Calu3 (cell line): ENCODE measurements around the gene TP53I13. TPM values are rescaled to one million over a fixed set of nuclear protein-coding genes. Genes with fewer than 3 reads are reported as not detected.

Experiments
- BruUV-seq: library from RNA; stranded (reverse); fragments of 400-500 nt; replicated peaks from 2 replicates; lab custom pipeline; 2021; lab: Mats Ljungman, UMichigan
- CTCF ChIA-PET: fragments of 300-600 bp; sonication (Branson Sonifier 250); formaldehyde crosslinking; loops from one replicate; lab custom pipeline; 2022; ENCODE audit warnings: antibody characterized with exemption; lab: Charles Lee
- DNase-seq: peaks from one replicate; pipeline ENCODE4 v3.0.0; 2022
- H3K27ac Mint-ChIP-seq: one replicate; pipeline ENCODE4 v1.8.0; 2022; ENCODE audit warnings: mixed read lengths; ENCODE audit not compliant: unreplicated experiment
- H3K27me3 Mint-ChIP-seq: one replicate; pipeline ENCODE4 v1.8.0; 2022; ENCODE audit warnings: mixed read lengths; ENCODE audit not compliant: unreplicated experiment
- H3K36me3 Mint-ChIP-seq: one replicate; pipeline ENCODE4 v1.8.0; 2022; ENCODE audit warnings: mild to moderate bottlenecking, moderate library complexity, mixed read lengths; ENCODE audit not compliant: insufficient read depth, unreplicated experiment
- H3K4me1 Mint-ChIP-seq: one replicate; pipeline ENCODE4 v1.8.0; 2022; ENCODE audit warnings: mild to moderate bottlenecking, low read depth, mixed read lengths; ENCODE audit not compliant: unreplicated experiment
- H3K4me3 Mint-ChIP-seq: one replicate; pipeline ENCODE4 v1.8.0; 2022; ENCODE audit warnings: mild to moderate bottlenecking, low read depth, moderate library complexity, mixed read lengths; ENCODE audit not compliant: unreplicated experiment
- H3K9me3 Mint-ChIP-seq: one replicate; pipeline ENCODE4 v1.8.0; 2022; ENCODE audit warnings: low read depth, mixed read lengths; ENCODE audit not compliant: unreplicated experiment
- intact Hi-C: fragments of 100-400 bp; cut with micrococcal nuclease; formaldehyde crosslinking; loops from one replicate; pipeline ENCODE4 v1.10.0; 2022; ENCODE audit not compliant: unreplicated experiment
- total RNA-seq: library from RNA; stranded (reverse); gene quantifications from 2 replicates; pipeline ENCODE4 v1.2.3, GENCODE V29; 2022
- TF ChIP-seq, protein P1 (sequence below): fragments of 200-600 bp; IDR thresholded peaks from one replicate; pipeline ENCODE4 v1.8.0; 2022; ENCODE audit warnings: antibody characterized with exemption; ENCODE audit not compliant: unreplicated experiment

The TP53I13 gene
- total RNA-seq, 1 experiment from 2014 or later, result 35.1 TPM

- H3K36me3 Mint-ChIP-seq, result peaks cover 32% of the 10 kb centered on the region
- no peak overlapping the region for H3K4me3 Mint-ChIP-seq
- intact Hi-C loops, result no loop called here
- no peak for DNase-seq
- peaks cover 20% of the 10 kb centered on the region for H3K4me1 Mint-ChIP-seq
- CTCF ChIA-PET, result no interaction called here
- TF ChIP-seq, protein P1, sequence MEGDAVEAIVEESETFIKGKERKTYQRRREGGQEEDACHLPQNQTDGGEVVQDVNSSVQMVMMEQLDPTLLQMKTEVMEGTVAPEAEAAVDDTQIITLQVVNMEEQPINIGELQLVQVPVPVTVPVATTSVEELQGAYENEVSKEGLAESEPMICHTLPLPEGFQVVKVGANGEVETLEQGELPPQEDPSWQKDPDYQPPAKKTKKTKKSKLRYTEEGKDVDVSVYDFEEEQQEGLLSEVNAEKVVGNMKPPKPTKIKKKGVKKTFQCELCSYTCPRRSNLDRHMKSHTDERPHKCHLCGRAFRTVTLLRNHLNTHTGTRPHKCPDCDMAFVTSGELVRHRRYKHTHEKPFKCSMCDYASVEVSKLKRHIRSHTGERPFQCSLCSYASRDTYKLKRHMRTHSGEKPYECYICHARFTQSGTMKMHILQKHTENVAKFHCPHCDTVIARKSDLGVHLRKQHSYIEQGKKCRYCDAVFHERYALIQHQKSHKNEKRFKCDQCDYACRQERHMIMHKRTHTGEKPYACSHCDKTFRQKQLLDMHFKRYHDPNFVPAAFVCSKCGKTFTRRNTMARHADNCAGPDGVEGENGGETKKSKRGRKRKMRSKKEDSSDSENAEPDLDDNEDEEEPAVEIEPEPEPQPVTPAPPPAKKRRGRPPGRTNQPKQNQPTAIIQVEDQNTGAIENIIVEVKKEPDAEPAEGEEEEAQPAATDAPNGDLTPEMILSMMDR, result no peak
- no peaks in the 10 kb centered on the region for H3K27me3 Mint-ChIP-seq
- H3K27ac Mint-ChIP-seq, result no peak overlapping the region
- BruUV-seq, result no TSS peak
- H3K9me3 Mint-ChIP-seq, result no peaks in the 10 kb centered on the region
Measured at GRCh38 chr17:29585080-29585751, 16.7 kb downstream of the TP53I13 start.

- DNase-seq, result no peak
- CTCF ChIA-PET, result interaction anchor here (0.6 to 1.0 kb wide), 2 partner anchors 21 to 218 kb away, joined by 3 to 4 read pairs; partner anchors contain the start of gene ABHD15
- Mint-ChIP-seq H3K27me3 (no peaks in the 10 kb centered on the region), H3K36me3 (peaks cover 41% of the 10 kb centered on the region), H3K27ac (no peak overlapping the region), H3K4me1 (peaks cover 31% of the 10 kb centered on the region), H3K9me3 (no peaks in the 10 kb centered on the region), H3K4me3 (peak overlapping the region; percentile 79)
- intact Hi-C loops, result no loop called here
- TF ChIP-seq, protein P1, result no peak
- no TSS peak for BruUV-seq
Measured at GRCh38 chr17:29586676-29587469, 18.4 kb downstream of the TP53I13 start.

DNA sequence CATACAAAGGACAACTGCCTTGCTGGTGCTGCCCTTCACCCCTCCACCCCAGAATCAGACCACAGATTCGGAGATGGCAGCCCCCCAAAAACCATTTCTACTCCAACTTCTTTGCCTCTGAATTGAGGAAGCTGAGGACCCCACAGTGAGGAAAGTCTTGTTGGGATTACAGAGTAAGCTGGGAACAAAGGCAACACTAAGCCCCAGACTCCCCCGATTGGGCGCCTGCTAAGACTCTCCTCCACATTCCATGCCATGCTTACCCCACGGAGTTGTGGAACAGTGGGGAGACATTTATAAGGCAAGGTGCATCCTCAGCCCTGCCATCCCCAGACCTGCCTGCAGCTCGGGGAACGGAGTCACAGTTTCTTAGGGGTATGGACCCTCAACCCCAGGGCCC, 19.1 kb downstream of the TP53I13 start:
- peaks cover 38% of the 10 kb centered on the region for H3K4me1 Mint-ChIP-seq
- H3K27ac Mint-ChIP-seq, result no peak overlapping the region
- peaks cover 43% of the 10 kb centered on the region for H3K36me3 Mint-ChIP-seq
- TSS peak; percentile 20 for BruUV-seq
- H3K27me3 Mint-ChIP-seq, result no peaks in the 10 kb centered on the region
- TF ChIP-seq, protein P1, result no peak
- CTCF ChIA-PET, result interaction anchor here (0.6 kb wide), 1 partner anchor 217 kb away, joined by 4 read pairs; no protein-coding TSS in a partner anchor
- H3K9me3 Mint-ChIP-seq, result no peaks in the 10 kb centered on the region
- intact Hi-C loops, result no loop called here
- no peak for DNase-seq
- peak overlapping the region; percentile 79 for H3K4me3 Mint-ChIP-seq

GRCh38 chr17:29588017-29588561, 19.6 kb downstream of the TP53I13 start:
- Mint-ChIP-seq H3K36me3 (peaks cover 48% of the 10 kb centered on the region), H3K9me3 (no peaks in the 10 kb centered on the region), H3K4me3 (peak overlapping the region; percentile 79), H3K27me3 (no peaks in the 10 kb centered on the region), H3K27ac (no peak overlapping the region), H3K4me1 (peaks cover 41% of the 10 kb centered on the region)
- DNase-seq, result no peak
- BruUV-seq, result no TSS peak
- TF ChIP-seq, protein P1, result no peak
- intact Hi-C loops, result no loop called here
- CTCF ChIA-PET, result interaction anchor here (0.6 kb wide), 1 partner anchor 216 kb away, joined by 3 read pairs; no protein-coding TSS in a partner anchor
